Measurements from ENCODE around the gene HS1BP3. TPM values are rescaled to one million over a fixed set of nuclear protein-coding genes. Genes with fewer than 3 reads are reported as not detected.

The HS1BP3 gene
- total RNA-seq, 1 experiment from 2014 or later: 69.1 TPM

DNA sequence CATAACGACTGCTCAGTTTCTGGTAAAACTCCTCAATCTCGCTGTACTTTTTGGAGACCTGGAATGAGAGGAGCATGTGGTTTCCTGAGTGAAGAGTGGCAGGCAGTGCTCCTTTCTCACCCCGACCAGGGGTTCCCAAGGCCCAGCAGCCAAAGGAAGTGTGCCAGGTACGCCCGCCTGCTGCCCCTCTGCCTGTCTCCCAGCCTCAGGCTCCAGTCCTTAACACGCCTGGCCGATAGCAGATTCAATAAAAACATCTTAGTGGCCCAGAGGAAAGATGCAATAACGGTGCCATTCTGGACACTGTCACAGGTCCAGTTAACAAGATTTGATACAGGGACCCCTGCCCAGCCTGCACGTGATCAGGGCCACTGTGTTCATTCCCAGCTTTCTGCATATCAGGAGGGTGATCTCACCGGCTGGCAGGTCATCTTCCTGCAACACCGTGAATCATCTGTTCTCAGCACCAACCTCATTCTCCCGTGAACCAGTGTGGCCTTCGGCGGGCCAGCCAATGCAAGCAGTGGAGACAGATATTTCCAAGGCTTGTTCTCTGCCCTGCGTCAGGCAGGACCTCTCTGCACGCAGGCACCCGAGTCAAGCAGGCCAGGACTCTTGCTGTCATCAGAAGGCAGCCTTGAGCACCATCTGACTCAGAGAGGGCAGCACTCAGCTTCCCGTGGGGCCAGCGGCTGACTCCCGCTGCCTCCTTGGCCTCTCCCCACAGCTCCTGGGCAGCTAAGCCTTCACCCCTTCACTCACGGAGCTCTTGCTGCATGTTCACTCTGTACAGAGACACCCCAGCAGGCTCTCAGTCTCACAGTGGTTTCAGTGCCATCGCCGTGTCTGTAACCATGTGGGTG, 9.5 kb downstream of the HS1BP3 start:
- in situ Hi-C loops (cut with HindIII; ENCODE audit: low pct_unique_long_range_greater_than_20kb, low sequenced_read_pairs): no loop called here
- DNase-seq (ENCODE audit: low read depth, low spot score): no peak

DNA sequence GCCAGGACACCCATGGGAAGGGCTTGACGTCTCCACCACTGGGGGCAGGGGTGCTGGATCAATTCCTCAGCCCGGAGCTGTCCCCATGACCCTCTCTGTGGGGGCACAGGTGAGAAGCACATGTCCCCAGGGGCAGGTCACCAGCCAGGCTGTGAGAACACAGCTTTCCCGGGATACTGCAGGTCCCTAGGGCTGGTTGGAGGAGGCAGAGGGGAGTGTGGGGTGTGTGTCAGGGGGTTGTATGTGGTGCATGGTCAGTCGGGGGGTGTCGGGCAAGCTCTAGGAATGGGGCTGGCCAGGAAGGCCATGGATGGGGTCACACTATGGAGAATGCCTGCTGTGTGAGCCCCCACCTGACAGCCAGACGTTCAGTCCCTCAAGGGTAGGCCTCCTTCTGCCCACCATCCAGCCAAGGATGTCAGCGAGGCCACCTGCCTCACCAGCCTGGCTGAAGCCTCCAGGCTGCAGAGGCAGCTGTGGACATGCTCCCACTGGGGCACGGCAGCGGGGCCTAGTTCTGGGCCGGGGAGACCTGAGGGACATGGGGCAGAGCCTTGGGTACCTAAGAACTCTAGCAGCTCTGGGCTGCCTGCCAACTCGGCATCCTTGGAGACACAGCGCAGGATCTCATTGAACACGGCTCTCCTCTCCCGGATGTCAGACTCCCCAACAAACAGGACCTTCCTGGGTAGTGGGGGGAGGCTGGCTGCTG, 10.3 kb downstream of the HS1BP3 start:
- no peak for DNase-seq (ENCODE audit: low read depth, low spot score)
- in situ Hi-C loops (cut with HindIII; ENCODE audit: low pct_unique_long_range_greater_than_20kb, low sequenced_read_pairs): no loop called here

DNA sequence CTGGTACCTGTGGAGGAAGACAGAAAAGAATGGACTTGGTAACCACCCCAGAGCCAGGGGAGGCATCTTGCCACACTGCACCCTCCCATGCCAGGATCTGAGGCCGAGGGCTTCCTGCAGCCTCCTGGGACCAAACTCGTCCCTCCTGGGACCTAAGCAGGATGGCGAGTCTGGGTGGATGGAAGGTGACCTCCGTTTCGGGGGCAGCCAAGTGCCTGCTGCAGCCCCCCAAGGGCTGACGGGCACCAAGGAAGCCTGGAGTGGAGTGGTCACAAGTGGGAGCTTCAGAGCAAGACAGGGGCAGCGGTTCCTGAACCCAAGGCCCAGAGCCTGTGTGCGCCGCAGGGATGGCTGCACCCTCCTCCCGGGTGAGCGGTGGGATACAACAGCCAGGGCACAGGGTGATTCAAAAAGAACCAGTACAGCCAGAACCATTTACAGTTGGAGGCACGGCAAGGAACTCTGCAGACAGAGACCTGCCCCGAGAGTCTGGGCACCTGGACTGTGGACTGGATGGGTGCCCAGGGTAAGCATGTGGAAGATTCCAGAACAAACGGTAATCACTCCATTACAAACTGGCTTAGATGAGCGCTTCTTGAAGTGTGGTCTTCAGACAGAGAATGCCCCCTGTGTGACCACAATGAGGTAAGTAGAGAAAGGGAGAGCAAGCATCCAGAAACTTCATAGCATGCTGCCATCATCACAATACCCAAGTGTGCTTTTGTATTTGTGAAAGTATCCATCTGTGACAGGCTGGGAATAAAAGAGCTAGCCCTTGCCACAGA, 12.1 kb downstream of the HS1BP3 start:
- in situ Hi-C loops (cut with HindIII; ENCODE audit: low pct_unique_long_range_greater_than_20kb, low sequenced_read_pairs): loop anchor here (10.0 kb wide), 1 partner anchor 194 kb away; the partner anchor contains the start of gene RHOB
- DNase-seq (ENCODE audit: low read depth, low spot score): no peak

DNA sequence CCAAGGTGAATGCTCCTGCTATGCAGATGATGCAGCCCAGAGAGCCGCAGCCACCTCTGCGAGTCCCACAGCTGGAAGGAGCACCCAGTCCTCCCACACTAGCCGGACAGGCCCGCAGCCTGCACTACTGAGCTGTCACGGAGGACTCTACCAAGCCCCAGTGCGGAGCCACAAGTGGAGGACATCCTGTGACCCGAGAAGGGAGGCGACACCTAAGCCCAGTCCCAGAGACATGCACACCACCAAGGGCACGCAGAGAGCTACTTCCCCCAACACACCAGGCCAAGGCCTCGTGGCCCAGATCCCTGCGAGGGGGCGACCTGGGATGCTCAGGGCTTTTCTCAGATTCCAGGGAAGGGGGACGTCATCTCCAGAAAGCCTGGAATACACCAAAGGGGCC, 12.9 kb downstream of the HS1BP3 start:
- DNase-seq (ENCODE audit: low read depth, low spot score): no peak
- in situ Hi-C loops (cut with HindIII; ENCODE audit: low pct_unique_long_range_greater_than_20kb, low sequenced_read_pairs): loop anchor here (10.0 kb wide), 1 partner anchor 193 kb away; the partner anchor contains the start of gene RHOB

DNA sequence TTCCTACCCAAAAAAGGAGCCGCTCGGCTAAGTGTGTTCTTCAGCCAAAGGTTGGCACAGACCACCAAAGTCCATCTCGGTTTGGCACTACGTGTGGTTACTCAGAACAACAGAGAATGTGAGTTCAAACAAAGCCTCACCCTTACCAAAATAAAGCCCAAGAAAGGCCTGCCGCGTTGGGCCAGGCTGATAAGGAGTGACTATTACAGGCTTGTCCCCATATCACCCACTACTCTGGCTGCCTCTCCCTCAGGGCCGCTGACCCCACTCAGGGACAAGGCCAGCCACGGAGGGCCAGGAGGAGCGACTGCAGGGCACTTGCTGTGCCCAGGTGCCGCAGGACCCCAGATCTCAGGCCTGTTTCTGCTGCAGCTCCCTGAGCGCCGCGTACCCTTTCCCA, 13.8 kb downstream of the HS1BP3 start:
- no peak for DNase-seq (ENCODE audit: low read depth, low spot score)

DNA sequence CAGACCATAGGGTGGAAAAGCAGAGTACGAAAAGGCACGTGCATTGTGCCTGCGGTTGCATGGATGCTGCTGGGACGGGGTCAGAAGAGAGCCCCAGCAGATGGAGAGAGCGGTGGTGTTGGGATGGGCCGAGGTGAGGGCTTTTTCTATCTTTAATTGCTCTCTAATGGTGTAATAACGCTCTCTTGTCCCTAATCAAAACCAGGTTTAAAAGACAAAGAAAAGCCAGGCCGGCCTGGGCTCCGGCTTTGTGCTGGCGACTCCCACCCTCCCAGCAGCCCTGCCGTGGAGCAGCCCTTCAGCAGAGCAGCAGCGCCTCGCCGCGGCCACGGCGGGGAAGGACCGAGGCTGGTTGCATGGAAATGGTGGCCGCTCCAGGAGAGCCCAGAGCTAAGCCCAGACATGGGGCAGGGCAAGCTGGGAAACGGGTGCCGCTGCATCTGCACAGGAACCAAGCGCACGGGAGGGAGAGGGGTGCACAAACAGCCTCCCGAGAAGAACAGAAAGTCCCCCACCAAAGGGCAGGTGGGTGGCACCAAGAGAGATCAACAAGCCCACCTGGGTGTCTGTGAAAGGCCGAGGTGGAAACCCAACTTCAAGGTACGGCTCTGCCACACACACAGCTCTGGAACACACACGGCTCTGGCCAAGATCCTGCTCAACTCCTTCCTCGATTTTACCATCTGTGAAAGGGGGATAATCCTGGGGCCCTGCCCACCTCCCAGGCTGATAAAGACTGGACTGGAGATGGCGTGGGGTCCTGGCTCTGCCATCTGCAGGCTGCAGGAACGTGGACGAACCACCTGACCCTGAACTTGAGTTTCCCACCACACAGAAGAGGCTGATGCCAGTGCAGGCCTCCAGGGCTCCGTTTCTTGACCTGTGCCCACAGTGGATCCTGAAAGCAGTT, 15.0 kb downstream of the HS1BP3 start:
- DNase-seq (ENCODE audit: low read depth, low spot score): peak; percentile 80
- in situ Hi-C loops (cut with HindIII; ENCODE audit: low pct_unique_long_range_greater_than_20kb, low sequenced_read_pairs): loop anchor here (10.0 kb wide), 1 partner anchor 191 kb away; the partner anchor contains the start of gene RHOB

More for the DNA sequence above, 13.8 kb downstream of the HS1BP3 start:
- in situ Hi-C loops (cut with HindIII; ENCODE audit: low pct_unique_long_range_greater_than_20kb, low sequenced_read_pairs): loop anchor here (10.0 kb wide), 1 partner anchor 192 kb away; the partner anchor contains the start of gene RHOB

DNA sequence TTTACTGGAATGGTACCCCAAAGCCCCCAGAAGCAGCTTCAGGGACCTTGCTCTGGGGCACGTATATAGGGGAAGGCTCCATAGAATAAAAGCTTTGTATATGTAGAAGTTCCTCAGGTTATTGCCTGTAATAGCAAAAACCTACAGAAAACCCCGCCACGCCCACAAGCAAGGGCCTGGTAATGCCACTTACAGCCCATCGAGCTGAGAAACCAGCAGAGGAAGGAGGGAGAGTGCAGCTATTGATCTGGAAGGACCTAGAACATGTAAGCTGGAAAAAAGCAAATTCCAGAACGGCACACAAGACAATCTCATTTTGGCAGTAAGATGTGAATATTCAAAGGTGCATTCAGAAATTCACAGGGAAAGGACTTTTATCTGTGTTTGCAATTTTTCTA, 15.8 kb downstream of the HS1BP3 start:
- in situ Hi-C loops (cut with HindIII; ENCODE audit: low pct_unique_long_range_greater_than_20kb, low sequenced_read_pairs): loop anchor here (10.0 kb wide), 1 partner anchor 190 kb away; the partner anchor contains the start of gene RHOB

DNA sequence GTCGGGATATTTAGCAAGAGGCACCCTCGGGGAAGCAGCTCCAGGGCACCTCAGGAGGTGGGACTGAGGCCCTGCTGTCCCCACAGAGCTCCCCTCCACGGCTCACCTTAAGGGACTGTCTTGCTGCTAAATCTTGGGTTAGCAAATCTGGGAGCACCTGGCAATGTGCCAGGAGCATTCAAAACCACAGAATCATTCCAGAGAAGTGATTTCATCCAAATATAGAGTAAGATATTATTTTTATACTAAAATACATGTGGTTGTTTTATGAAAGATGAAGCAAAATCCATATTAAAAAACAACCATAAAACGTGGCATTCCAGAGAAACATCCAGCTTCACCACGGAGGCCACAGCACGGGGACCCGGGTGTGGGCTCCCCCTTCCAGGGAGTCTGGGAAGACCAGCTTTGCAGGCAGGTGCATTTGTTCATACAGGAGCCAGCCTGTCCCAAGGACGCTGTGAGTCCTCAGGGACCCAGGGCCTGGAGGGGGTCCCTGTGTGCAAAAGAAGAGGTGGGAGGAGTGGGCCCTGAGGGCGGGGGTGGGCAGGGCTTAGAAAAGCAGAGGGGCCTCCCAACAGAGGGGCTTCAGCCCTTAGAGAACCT, 16.3 kb downstream of the HS1BP3 start:
- in situ Hi-C loops (cut with HindIII; ENCODE audit: low pct_unique_long_range_greater_than_20kb, low sequenced_read_pairs): loop anchor here (10.0 kb wide), 1 partner anchor 190 kb away; the partner anchor contains the start of gene RHOB
- no peak for DNase-seq (ENCODE audit: low read depth, low spot score)

More for the DNA sequence above, 15.8 kb downstream of the HS1BP3 start:
- DNase-seq (ENCODE audit: low read depth, low spot score): no peak

DNA sequence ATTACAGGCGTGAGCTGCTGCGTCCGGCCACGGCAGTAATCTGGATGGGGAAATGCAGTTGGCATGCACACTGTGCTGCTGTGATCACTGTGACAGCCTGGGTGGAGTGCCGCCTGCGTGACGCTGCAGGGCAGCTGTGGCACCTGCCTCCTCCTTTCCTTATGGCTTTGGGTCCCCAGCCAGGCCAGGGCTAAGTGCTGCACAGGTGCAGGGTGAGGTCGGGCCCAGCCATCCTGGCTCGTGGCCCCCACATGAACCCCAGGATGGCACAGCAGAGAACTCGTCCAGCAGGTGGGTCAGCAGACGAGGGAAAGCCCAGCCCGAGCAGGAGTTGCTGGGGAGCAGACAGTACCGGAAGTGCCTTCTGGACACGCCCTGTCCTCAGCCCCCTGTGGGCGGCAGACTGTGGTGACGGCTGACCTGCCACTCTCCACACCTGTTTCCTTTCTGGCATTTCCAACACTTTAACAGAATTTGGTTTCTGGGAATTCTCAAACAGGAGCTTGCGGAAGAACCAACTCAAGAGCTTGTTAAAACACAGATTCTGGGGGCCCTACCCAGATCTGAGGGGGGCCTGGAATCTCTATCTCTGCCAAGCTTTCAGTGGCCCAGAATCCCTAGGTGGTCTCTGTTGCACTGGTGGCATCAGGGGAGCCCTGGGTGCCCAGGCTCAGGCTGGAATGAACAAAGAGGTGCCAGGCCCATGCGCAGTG, 16.9 kb downstream of the HS1BP3 start:
- DNase-seq (ENCODE audit: low read depth, low spot score): no peak
- in situ Hi-C loops (cut with HindIII; ENCODE audit: low pct_unique_long_range_greater_than_20kb, low sequenced_read_pairs): loop anchor here (10.0 kb wide), 1 partner anchor 189 kb away; the partner anchor contains the start of gene RHOB

DNA sequence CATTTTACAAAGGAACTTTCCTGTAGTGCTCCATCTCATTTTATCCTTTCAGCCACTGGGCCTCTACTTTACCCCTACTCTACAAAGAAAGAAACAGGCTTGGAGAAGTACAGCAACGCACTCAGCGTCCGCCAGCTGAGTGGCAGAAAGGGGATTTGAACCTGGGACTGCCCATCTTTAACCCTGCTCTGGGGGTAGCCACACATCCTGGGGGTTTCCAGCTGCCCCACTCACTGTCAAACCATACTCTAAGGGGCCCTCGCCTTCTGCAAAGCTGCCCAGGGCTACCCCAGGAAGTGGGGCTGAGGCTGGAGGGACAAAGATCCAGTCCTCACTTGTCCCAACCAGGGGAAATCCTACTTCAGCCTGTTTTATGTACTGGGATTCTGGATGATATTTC, 17.9 kb downstream of the HS1BP3 start:
- in situ Hi-C loops (cut with HindIII; ENCODE audit: low pct_unique_long_range_greater_than_20kb, low sequenced_read_pairs): loop anchor here (10.0 kb wide), 1 partner anchor 188 kb away; the partner anchor contains the start of gene RHOB
- no peak for DNase-seq (ENCODE audit: low read depth, low spot score)

DNA sequence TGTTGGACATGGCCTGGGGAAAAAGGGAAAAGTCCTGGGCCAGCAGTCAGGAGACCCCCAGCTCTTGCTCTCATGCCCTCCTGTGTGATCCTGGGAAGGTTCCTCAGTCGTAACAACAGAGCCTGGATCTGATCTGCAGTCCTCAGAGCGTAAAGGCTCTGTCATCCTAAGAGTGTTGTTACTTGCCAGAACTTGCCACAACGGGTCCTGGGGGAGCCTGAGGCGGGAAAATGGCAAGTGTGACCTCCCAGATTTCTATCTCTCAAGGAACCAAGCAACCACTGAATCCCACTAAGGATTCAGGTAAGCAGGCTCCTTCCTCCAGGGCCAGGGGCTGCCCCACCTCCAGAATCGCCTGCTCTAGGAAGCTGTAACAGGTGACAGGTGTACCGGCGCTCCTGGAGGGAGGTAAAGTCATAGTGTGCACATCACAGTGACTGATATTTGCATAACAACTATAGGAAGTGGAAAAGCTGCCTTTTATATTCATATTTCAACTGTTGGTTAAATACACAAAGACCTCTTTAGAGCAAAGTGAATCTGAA, 18.4 kb downstream of the HS1BP3 start:
- no peak for DNase-seq (ENCODE audit: low read depth, low spot score)
- in situ Hi-C loops (cut with HindIII; ENCODE audit: low pct_unique_long_range_greater_than_20kb, low sequenced_read_pairs): loop anchor here (10.0 kb wide), 1 partner anchor 188 kb away; the partner anchor contains the start of gene RHOB

DNA sequence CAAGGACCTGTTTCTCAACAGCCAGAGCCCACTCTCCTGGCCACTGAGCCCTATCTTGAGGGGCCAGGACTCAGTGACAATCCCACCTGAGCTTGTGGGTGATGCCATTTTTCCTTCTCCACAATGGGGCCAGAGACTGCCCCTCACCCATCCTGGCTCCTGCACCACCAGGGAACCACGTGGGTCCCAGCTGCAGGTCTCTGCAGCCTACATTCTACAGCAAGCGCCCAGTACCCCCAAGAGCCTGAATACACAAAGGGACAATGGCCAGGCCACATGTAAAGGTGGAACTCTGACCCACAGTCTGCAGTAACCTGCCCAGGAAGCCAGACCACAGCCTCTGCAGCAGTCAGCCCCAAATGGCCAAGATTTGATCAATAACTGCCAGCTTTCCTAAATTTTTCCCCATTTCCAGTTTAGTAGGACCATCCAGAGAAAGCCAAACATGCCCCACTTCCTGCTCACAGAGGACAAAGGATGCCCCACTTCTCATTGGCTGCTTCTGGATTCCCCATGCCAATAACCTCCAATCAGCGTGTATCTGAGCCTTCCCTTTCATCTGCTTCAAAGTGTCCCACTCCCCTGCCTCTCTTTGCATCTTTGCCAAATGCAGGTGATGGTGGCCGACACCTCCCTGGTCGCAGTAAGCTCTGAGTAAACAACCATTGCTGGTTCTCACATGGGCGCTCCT, 19.1 kb downstream of the HS1BP3 start:
- in situ Hi-C loops (cut with HindIII; ENCODE audit: low pct_unique_long_range_greater_than_20kb, low sequenced_read_pairs): loop anchor here (10.0 kb wide), 1 partner anchor 187 kb away; the partner anchor contains the start of gene RHOB
- DNase-seq (ENCODE audit: low read depth, low spot score): no peak

DNA sequence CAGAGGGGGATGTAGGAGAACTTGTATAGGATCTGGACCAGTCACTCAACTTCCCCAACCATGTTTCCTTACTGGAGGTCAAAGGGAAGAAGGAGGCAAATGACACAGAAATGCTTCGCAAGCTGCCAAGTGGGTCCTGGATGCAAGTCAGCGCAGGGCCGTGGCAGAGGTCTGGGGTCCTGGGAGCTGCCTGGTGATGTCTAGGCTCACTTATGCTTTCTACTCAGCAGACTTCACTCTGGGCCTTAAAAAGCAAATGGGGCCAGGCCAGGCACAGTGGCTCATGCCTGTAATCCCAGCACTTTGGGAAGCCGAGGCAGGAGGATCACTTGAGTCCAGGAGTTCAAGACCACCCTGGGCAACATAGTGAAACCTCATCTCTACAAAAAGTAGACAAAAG, 19.9 kb downstream of the HS1BP3 start:
- in situ Hi-C loops (cut with HindIII; ENCODE audit: low pct_unique_long_range_greater_than_20kb, low sequenced_read_pairs): loop anchor here (10.0 kb wide), 1 partner anchor 186 kb away; the partner anchor contains the start of gene RHOB
- no peak for DNase-seq (ENCODE audit: low read depth, low spot score)

DNA sequence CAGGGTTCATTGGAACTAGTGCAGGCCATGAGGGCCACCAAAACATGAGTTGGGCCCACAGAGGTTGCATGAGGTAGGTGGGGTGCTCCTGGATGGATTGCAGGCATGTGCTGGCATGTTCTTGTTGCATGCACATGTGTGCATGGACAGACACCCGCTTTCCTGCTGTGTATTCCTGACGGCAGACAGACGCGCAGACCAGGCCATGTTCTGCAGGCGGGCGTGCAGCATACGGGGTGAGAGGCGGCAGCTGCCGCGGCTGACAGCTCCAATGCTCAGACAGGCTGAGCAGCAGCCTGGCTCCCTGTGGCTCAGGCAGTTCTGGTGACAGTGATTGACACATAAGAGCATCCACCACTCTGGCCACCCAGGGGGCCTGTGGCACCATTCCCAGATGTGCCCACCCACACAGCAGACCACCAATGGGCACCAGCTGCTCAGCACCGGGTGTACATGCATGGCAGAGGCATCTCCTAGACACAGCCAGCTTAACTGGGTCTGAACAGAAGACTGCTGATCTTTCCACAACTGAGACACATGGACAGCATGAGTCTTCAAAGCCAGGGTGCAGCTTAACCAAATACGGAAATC, 21.2 kb downstream of the HS1BP3 start:
- in situ Hi-C loops (cut with HindIII; ENCODE audit: low pct_unique_long_range_greater_than_20kb, low sequenced_read_pairs): loop anchor here (10.0 kb wide), 1 partner anchor 185 kb away; the partner anchor contains the start of gene RHOB
- DNase-seq (ENCODE audit: low read depth, low spot score): no peak

Measured in SK-MEL-5 (cell line).